GM18499 (cell line): ENCODE measurements around the gene PTN.

Source experiments
- ATAC-seq: cut with Tn5 transposase; IDR thresholded peaks from one replicate; pipeline ENCODE4 v1.9.1; 2021; ENCODE audit warnings: moderate number of reproducible peaks; ENCODE audit not compliant: insufficient read depth, unreplicated experiment

The PTN gene

GRCh38 chr7:137325927-137326326 lies 17.6 kb downstream of the PTN start:
- ATAC-seq: no peak

GRCh38 chr7:137324796-137325696 lies 18.5 kb downstream of the PTN start:
- ATAC-seq: no peak

- ATAC-seq: no peak
Measured at GRCh38 chr7:137316648-137317353, 26.7 kb downstream of the PTN start.

GRCh38 chr7:137313201-137313600 lies 30.3 kb downstream of the PTN start:
- ATAC-seq: no peak

DNA sequence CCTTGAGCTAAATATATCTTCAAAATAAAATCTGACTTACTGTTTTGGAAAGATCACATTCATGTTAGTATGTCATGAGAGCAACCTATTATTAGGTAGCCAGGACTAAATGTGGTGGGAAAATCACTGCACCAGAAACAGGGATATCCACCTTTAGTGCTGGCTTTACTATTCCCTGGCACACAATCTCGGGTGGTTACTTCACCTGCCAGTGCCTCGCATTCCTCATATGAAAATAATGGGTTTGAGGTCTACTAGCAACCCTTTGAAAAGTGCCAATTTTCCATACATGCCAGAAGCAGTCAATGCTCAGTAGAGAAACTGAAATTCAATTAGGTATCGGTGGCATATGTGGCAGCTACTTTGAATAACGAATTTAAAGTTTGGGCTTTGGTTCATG lies 36.8 kb downstream of the PTN start:
- no peak for ATAC-seq

DNA sequence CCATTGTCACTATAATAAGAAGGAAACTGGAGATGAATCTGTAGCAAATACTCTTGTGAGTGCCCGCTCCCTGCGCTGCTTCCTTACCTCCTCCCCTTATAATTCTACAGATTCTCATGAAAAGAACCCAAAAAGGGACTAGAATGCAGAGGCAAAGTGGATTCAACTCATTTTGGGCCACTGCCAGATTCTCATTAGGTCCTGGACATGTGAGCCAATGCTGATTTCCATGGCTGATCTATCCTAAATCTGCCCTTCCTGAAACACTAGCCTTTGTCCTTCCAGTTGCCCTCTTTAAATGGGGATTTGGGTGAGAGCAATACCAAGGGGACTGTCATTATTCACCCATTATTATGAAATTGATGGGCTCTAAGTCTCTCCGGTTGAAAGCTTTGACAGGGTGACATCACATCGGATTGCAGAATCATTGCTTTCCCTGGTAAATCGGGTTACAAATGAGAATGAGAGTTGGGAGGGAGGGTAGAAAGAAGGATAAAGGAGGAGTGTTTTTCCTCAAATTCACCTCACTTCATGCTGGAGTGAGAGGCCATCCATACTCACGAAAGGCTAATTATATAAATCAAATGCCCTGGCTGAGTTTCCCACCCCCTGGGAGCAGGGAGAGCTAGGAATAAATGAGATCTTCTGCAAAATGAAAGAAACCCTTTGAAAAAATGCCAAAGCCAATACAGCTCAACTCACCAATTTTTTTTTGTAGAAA lies 37.5 kb downstream of the PTN start:
- no peak for ATAC-seq

GRCh38 chr7:137304624-137305235 lies 38.8 kb downstream of the PTN start:
- ATAC-seq: no peak

DNA sequence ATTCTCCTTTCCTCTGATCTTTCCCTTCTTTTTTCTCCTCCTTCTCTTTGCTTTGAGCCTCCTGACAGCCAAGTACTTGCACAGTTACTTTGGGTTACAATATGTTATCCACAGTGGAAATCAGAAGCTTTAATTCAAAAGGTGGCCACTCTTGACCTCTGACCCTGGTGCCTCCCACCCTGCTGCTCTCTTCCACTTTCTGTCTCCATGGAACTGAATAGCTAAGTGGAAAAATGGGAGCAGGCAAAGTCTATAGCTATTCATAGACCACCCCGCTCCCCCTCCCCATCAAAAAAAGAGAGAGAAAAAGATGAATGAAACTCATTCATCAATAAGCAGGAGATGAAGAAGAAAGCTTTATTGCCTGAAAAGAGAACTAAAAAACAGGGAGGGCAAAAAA lies 39.4 kb downstream of the PTN start:
- no peak for ATAC-seq

DNA sequence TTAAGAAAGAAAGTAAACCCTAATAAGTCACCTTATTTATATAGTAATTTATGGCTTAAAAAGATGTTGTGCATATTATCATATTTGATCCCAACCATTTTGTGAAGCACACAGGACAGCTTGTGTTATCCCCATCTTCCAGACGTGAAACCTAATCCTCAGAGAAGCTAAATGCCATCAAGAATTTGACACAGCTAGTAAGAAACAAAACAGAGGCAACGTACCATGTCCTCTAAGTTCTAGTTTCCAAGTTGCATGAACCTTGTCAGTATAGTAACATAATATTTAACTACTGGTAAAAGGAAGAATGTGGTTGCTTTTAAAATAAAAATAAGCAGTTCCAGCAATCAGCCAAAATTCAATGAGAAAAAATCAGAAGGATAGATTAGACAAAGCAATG lies 41.5 kb downstream of the PTN start:
- ATAC-seq: no peak

GRCh38 chr7:137298464-137298794 lies 45.1 kb downstream of the PTN start:
- ATAC-seq: no peak

DNA sequence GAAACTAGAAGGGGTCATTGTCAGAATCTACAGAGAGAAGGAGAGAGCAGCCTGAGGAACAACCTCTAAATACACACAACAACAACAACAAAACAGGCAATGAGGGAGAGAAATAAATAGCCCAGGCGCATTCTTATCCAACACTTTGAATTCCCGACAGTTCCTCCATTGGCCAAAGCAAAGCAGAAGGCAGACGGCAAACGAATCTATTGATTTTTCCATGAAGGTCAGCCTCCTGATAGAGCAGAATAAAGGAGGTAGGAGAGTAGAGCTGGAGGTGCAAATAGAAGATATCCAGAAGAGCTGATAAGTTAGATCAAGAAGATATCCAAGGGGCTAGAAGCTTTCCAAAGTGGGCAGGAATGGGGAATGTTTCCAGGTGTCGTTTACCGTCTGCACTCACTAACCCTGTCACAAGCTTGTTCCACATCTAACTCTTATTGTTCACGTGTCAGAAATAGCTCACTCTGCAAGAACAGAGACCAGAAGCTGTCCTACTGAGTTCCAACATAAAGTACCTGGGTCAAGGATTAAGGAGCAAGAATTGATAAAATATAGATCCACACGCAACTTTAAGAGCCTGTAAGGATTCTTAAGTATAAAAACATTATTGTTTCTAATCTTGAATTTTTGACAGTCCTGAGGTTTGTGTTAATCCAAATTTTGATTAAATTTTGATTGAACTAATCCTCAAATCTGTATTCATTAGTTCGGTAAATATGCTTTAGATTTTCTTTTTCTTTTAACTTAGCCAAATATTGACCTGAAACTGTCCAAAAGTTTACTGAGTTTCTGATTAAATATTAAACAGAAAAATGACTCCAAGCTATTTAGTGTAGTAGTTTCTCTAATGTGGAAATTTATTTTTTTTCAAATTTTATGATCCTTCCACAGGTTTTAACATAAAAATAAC lies 45.7 kb downstream of the PTN start:
- ATAC-seq: no peak

GRCh38 chr7:137296576-137296975 lies 47.0 kb downstream of the PTN start:
- no peak for ATAC-seq

DNA sequence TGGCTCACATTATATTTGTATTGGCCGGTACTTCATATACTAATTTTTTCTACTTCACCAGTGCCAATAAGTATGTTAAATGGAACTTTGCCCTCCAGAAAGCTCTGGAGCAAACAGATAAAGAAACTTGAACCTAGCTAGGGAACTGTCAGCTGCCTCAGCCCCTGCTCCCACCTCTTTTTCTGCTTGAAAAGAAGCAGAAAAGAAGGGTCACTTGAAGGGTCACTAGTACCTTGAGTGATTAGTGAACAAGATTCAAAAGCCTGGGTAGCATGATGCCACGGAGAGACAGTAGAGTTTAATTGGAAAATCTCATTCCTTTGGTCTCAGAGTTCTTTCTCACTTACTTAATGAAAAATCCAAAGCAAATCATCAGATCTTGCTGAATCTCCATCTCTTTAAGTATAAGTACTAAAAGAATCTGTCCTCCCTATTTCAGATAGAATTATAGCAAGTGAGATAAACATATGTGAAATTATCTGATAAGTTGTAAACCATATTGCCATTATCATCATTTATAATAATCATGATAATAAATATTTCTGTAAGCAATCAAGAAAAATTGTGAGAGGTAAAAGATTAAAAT lies 47.7 kb downstream of the PTN start:
- ATAC-seq: no peak

- no peak for ATAC-seq
Measured at GRCh38 chr7:137289101-137289500, 54.4 kb downstream of the PTN start.

DNA sequence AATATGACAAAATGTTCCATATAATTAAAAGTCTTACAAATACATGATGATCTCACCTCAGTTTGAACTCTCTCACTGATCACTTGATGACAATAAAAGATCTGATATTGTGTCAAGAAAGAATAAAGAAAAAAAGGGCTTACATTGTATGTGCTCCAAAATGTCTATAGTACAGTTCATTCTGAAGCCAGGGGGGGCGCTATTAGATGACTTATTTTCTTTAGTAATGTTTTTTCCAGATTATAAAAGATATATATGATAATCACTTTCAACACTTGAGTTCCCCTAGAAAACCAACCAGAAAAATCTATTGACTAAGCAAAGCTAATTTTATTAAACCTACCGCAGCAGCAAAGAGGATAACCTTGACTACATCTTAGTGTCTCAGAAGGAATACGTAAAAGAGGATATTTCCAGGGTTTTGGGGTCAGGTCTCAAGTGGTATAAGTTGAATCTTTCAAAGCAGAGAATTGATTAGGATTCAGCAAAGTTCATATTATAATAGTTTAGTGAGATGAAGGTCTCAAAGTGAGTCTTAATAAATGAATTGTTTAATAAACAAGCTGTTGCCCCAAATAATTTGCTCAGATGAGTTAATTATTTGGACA lies 55.8 kb downstream of the PTN start:
- no peak for ATAC-seq

GRCh38 chr7:137283153-137283552 lies 60.4 kb downstream of the PTN start:
- no peak for ATAC-seq

GRCh38 chr7:137282043-137282442 lies 61.5 kb downstream of the PTN start:
- ATAC-seq: no peak

DNA sequence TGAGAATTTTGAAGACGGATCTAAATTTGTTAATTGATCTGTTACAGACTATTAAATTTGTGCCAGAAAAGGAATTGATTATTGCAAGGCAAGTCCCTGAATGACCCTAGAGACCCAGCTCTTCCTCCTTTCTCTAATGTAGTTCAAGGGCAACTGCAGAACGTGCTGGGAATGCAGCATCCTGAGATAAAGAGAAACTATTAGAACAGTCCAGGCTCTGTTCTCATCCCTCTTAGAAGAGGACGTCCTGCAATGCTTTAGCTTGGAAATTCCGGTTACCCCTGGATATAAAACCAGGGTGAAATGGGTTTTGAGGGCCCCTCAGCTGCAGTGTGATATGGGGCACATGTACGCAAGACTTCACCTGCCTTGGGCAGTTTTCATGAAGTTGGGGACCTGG lies 67.3 kb downstream of the PTN start:
- no peak for ATAC-seq

DNA sequence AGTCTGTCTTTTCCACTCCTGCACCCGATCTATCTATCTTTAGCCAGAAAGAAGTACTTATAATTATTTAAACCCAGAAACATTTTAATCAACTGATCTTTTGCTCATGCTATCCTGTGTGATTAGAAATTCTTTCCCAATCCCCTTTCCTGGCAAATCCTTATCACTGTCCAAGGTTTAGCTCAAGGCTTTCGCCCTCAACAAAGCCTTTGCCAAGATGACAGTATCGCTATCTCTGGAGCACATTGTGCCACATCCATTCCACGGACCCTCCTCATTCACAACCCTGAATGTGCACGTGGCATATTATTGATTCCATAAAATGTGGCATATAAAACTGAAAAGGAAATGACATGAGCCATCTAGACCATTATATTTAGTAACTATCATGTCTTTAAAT lies 71.3 kb downstream of the PTN start:
- ATAC-seq: no peak
